ENCODE data around the gene JAGN1. TPM values are rescaled to one million over a fixed set of nuclear protein-coding genes. Genes with fewer than 3 reads are reported as not detected.

JAGN1 gene
- total RNA-seq, 1 experiment from 2014 or later, result 34.2 TPM

DNA sequence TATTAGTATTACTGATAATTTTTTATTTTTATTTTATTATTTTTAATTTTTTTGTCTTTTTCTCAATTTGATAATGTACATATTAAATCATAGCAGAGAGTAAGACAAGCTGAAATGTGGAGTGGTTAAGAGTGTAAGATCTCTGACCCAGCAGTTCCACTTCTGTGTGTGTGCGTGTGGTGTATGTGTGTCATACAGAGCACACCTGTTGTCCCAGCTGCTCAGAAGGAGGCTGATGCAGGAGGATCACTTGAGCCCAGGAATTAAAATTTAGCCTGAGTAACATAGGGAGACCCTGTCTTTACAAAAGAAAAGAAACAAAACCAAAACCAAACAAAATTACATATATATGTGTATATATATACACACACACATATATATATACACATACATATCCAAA is 9.0 kb upstream of the JAGN1 start:
- CTCF ChIA-PET, result no interaction called here
- no peak for DNase-seq
- H3K4me1 Mint-ChIP-seq (ENCODE audit: low read depth, unreplicated experiment), result peaks cover 37% of the 10 kb centered on the region
- no TSS peak for BruUV-seq (replicated peaks)
- intact Hi-C loops (cut with micrococcal nuclease; ENCODE audit: unreplicated experiment), result no loop called here
- no peak overlapping the region for H3K27ac Mint-ChIP-seq (ENCODE audit: unreplicated experiment)
- no peak for TF ChIP-seq CTCF (IDR thresholded peaks at IDR 0.05; ENCODE audit: unreplicated experiment)
- no peaks in the 10 kb centered on the region for H3K27me3 Mint-ChIP-seq (ENCODE audit: unreplicated experiment)
- H3K9me3 Mint-ChIP-seq (ENCODE audit: low read depth, unreplicated experiment), result no peaks in the 10 kb centered on the region
- peaks cover 5% of the 10 kb centered on the region for H3K36me3 Mint-ChIP-seq (ENCODE audit: insufficient read depth, unreplicated experiment)
- H3K4me3 Mint-ChIP-seq (ENCODE audit: low read depth, unreplicated experiment), result no peak overlapping the region

DNA sequence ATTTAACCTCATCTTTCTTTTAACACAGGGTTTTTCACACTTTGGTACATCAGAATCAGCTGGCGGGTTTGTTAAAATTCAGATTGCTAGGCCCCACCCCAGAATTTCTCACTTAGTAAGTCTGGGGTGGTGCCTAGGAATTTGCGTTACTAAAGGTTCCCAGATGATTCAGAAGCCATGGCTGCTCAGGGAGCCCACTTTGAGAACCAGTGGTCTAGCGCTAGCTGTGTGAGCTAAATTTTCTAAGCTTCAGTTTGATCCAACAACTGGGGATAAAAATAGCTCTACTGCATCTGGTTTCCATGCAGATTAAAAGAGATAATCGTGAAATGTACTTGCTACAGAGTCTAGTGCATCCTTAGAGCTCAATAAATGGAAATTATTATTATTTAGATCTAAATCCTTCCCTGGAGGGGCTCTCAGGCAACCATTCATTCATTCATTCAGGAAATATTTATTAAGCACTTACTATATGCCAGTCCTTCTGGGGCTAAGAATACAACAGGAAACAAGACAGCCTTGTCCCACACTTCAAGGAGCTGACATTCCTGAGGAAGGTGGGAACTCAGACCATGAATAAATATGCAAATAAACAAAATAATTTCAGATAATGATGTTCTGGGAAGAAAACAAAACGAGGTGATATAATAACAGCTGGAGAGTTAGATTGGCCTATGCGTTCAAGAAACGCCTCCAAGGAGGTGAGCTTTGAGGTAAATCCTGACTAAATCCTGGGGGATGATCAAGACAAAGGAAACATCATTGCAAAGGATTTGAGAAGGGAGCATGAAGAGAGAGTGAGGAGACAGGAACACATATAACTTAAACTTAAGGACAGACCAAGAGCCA is 6.5 kb upstream of the JAGN1 start:
- Mint-ChIP-seq H3K4me1 (ENCODE audit: low read depth, unreplicated experiment) (peaks cover 30% of the 10 kb centered on the region), H3K27ac (ENCODE audit: unreplicated experiment) (peak overlapping the region; percentile 66), H3K9me3 (ENCODE audit: low read depth, unreplicated experiment) (no peaks in the 10 kb centered on the region), H3K27me3 (ENCODE audit: unreplicated experiment) (no peaks in the 10 kb centered on the region), H3K36me3 (ENCODE audit: insufficient read depth, unreplicated experiment) (peaks cover 5% of the 10 kb centered on the region), H3K4me3 (ENCODE audit: low read depth, unreplicated experiment) (no peak overlapping the region)
- intact Hi-C loops (cut with micrococcal nuclease; ENCODE audit: unreplicated experiment), result no loop called here
- BruUV-seq (replicated peaks), result no TSS peak
- no peak for TF ChIP-seq CTCF (IDR thresholded peaks at IDR 0.05; ENCODE audit: unreplicated experiment)
- no peak for DNase-seq
- CTCF ChIA-PET, result interaction anchor here (0.5 to 1.2 kb wide), 5 partner anchors 14 to 617 kb away, joined by 3 to 8 read pairs (median 3); no protein-coding TSS in a partner anchor

GRCh38 chr3:9884555-9885165 is 5.8 kb upstream of the JAGN1 start:
- peaks cover 5% of the 10 kb centered on the region for H3K36me3 Mint-ChIP-seq (ENCODE audit: insufficient read depth, unreplicated experiment)
- DNase-seq, result peak; percentile 36
- no peak overlapping the region for H3K4me3 Mint-ChIP-seq (ENCODE audit: low read depth, unreplicated experiment)
- peak overlapping the region; percentile 66 for H3K27ac Mint-ChIP-seq (ENCODE audit: unreplicated experiment)
- intact Hi-C loops (cut with micrococcal nuclease; ENCODE audit: unreplicated experiment), result no loop called here
- H3K9me3 Mint-ChIP-seq (ENCODE audit: low read depth, unreplicated experiment), result no peaks in the 10 kb centered on the region
- BruUV-seq (replicated peaks), result no TSS peak
- TF ChIP-seq CTCF (IDR thresholded peaks at IDR 0.05; ENCODE audit: unreplicated experiment), result no peak
- CTCF ChIA-PET, result interaction anchor here (0.5 to 1.2 kb wide), 6 partner anchors 13 to 320 kb away, joined by 3 to 8 read pairs (median 4); no protein-coding TSS in a partner anchor
- H3K4me1 Mint-ChIP-seq (ENCODE audit: low read depth, unreplicated experiment), result peaks cover 23% of the 10 kb centered on the region
- H3K27me3 Mint-ChIP-seq (ENCODE audit: unreplicated experiment), result no peaks in the 10 kb centered on the region

GRCh38 chr3:9886328-9886727 is 4.1 kb upstream of the JAGN1 start:
- CTCF ChIA-PET, result no interaction called here
- H3K27me3 Mint-ChIP-seq (ENCODE audit: unreplicated experiment), result no peaks in the 10 kb centered on the region
- TF ChIP-seq CTCF (IDR thresholded peaks at IDR 0.05; ENCODE audit: unreplicated experiment), result no peak
- DNase-seq, result no peak
- H3K4me1 Mint-ChIP-seq (ENCODE audit: low read depth, unreplicated experiment), result peaks cover 13% of the 10 kb centered on the region
- BruUV-seq (replicated peaks), result no TSS peak
- H3K9me3 Mint-ChIP-seq (ENCODE audit: low read depth, unreplicated experiment), result no peaks in the 10 kb centered on the region
- H3K4me3 Mint-ChIP-seq (ENCODE audit: low read depth, unreplicated experiment), result no peak overlapping the region
- intact Hi-C loops (cut with micrococcal nuclease; ENCODE audit: unreplicated experiment), result no loop called here
- H3K27ac Mint-ChIP-seq (ENCODE audit: unreplicated experiment), result no peak overlapping the region
- H3K36me3 Mint-ChIP-seq (ENCODE audit: insufficient read depth, unreplicated experiment), result peaks cover 12% of the 10 kb centered on the region

Measured in Calu3 (cell line).